SKM-1 (cell line): ENCODE measurements around the gene CHURC1.

Experiments used
- DNase-seq: peaks from one replicate; lab custom pipeline; 2025; ENCODE audit not compliant: unreplicated experiment; lab: John Stamatoyannopoulos, UW

The CHURC1 gene

GRCh38 chr14:64914237-64915028, at the start of gene CHURC1:
TSS of gene CHURC1 (plus strand) at chr14:64914455. CDS start at chr14:64914496, 41 bp downstream.
- peak; percentile 28 for DNase-seq

- DNase-seq: no peak
Measured at GRCh38 chr14:64865109-64865508, 49.1 kb upstream of the CHURC1 start.

GRCh38 chr14:64865992-64866391, 48.3 kb upstream of the CHURC1 start:
- no peak for DNase-seq

GRCh38 chr14:64867182-64867581, 47.1 kb upstream of the CHURC1 start:
- DNase-seq: no peak

- DNase-seq: no peak
Measured at GRCh38 chr14:64868379-64868778, 45.9 kb upstream of the CHURC1 start.

- no peak for DNase-seq
Measured at GRCh38 chr14:64868841-64869240, 45.4 kb upstream of the CHURC1 start.

- no peak for DNase-seq
Measured at GRCh38 chr14:64870160-64870559, 44.1 kb upstream of the CHURC1 start.

GRCh38 chr14:64871344-64871743, 42.9 kb upstream of the CHURC1 start:
- no peak for DNase-seq

- no peak for DNase-seq
Measured at GRCh38 chr14:64873506-64874219, 40.6 kb upstream of the CHURC1 start.

- DNase-seq: no peak
Measured at GRCh38 chr14:64875350-64875749, 38.9 kb upstream of the CHURC1 start.

GRCh38 chr14:64877846-64878245, 36.4 kb upstream of the CHURC1 start:
- no peak for DNase-seq

- no peak for DNase-seq
Measured at GRCh38 chr14:64878837-64879634, 35.2 kb upstream of the CHURC1 start.

- DNase-seq: no peak
Measured at GRCh38 chr14:64879635-64880220, 34.5 kb upstream of the CHURC1 start, which contains the start of gene SPTB. TSS of gene SPTB (minus strand) at chr14:64879907. CDS start at chr14:64823094, 56,813 bp downstream.

GRCh38 chr14:64880221-64881121, 33.8 kb upstream of the CHURC1 start:
- no peak for DNase-seq

- no peak for DNase-seq
Measured at GRCh38 chr14:64885559-64885958, 28.7 kb upstream of the CHURC1 start.

GRCh38 chr14:64889352-64889751, 24.9 kb upstream of the CHURC1 start:
- DNase-seq: no peak

GRCh38 chr14:64891173-64891838, 22.9 kb upstream of the CHURC1 start:
- no peak for DNase-seq

GRCh38 chr14:64891839-64892375, 22.3 kb upstream of the CHURC1 start:
- no peak for DNase-seq

GRCh38 chr14:64899958-64900357, 14.3 kb upstream of the CHURC1 start:
- no peak for DNase-seq
